HG03139 (cell line): ENCODE data around the gene CENPU.
"Not testable (repeated sequence)": the region's sequence is repeated elsewhere in the genome, so short reads cannot be mapped to it uniquely, and the experiment has no call there.

Experiments used
- ATAC-seq: cut with Tn5 transposase; IDR thresholded peaks from one replicate; pipeline ENCODE4 v1.9.1; 2021; ENCODE audit not compliant: unreplicated experiment

The CENPU gene

DNA sequence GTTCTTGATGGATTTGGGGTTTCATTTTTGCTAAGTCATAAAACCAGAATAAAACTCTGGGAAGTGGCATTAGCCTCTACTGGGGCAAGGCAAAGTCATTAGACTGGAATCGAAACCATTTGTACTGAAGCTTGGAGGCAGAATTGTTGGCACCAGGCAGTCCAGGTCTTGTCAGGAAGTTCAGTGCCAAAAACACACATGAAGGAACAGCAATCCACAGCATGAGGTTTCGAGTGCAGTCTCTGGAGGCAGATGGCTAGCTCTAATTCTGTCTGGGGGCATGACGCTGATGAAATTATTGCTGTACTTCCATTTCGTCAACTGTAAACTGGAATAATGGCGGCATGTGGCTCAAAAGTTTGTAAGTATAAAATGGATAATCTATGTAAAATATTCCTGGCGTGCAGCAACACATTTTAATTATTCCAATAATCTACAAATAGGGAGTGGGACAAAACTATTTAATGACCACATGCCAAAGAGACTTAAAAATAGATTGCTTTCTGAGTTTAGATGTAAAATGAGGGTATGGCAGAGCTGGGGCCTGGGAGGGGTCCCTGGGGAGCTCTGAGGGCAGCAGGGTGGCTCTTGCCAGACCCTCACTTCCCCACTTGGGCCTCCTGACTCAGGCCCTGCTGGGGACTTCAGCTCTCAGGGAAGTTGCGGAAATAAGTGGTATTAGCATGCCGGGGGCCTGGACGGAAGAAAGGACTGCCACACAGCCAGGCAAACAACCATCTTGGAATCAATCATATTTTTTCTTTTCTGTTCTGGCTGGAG, 18.8 kb upstream of the CENPU start:
- ATAC-seq = no peak

DNA sequence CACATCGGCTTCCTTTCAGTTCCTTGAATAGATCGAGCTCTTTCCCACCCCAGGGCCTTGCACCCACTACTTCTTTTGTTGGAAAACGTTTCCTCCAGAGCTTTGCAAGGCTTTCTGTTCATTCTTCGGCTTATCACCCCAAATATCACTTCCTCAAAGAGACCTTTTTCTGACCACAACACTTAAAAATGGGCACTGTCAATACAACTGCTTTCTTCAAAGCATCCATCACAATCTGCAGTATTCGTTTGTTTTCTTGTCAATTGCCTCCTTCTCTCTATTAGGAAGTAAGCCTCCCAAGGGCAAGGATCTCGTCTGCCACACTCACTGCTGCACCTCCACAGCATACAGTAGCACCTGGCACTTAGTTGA, 17.7 kb upstream of the CENPU start:
- ATAC-seq = no peak

DNA sequence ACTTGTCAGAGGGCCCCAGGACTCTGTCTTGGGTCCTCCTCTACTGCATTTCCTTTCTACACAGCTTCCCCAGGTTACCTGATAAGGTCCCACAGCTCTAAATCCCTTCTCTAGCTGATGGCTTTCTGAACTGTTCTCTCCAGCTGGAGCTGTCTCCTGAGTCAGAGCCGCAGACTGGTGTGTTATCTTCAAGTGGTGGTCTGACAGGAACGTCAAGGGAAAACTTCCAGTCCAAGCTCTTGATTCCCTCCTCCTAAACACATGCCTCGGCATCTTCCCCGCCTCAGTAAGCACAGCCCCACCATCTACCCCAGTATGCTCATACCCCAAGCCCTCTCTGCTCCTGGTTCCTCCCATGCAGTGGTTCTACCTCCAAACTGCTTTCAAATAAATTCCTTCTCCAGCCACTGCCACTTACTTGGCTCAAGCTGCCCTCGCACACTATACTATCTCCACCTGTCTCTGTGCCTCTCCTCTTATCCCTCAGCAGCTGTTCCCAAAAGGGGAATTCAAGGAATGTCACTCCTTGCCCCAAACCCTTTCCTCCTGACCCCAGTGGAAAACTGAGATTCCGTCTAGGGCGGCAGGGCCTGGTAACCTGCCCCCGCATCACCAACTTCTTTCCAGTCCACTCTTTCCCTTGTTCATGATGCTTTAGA, 17.2 kb upstream of the CENPU start:
- ATAC-seq = no peak

DNA sequence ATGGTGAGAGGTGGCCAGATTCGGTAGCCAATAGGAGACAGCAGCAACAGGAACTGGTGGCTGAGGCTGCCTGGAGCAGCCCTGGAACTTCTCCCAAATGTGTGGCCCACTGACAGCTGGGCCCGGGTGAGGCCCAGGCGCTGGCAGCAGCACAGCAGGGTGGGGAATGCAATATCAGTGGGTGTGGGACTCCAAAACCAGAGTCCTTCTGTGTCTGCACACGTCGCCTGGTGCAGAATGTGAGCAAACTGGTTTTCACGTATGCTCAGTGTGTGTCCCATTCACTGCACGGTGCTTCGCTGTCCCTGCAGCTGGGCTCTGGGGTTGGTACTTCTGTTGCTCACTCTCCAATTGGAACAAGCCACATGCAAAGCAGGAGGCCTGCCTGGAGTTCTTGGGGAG, 14.4 kb upstream of the CENPU start:
- no peak for ATAC-seq

DNA sequence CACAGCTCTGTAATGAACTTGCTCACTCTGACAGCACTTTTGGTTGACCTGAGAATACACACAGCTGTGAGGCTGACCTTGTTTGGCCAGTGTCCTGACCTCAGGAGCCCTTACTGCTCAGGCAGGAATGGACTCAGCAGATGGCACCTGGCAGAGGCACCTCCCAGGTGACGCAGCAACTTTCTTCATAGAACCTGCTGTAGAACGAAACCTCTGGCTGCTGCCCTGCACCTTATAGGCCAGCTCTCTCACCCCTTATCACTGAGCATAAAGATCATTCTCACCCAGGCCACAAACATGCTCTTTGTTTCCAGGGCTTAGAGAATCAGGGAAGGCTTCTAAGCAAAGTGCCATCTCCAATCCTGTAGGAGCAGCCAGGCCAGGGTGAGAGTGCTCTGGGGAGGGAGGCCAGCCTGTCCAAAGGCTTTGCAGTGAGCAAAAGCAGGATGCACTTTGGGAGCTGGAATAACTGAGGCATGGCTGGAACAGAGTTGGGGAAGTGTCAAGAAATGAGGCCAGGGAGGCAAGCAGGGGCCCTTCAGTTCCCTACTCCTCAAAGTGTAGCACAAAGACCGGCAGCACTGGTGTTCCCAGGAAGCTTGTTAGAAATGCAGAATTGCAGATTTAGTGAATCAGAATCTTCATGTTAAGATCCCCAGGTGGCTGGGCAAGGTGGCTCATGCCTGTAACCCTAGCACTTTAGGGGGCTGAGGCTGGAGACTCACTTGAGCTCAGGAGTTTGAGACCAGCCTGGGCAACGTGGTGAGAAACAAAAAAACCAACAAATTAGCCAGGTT, 13.3 kb upstream of the CENPU start:
- no peak for ATAC-seq

DNA sequence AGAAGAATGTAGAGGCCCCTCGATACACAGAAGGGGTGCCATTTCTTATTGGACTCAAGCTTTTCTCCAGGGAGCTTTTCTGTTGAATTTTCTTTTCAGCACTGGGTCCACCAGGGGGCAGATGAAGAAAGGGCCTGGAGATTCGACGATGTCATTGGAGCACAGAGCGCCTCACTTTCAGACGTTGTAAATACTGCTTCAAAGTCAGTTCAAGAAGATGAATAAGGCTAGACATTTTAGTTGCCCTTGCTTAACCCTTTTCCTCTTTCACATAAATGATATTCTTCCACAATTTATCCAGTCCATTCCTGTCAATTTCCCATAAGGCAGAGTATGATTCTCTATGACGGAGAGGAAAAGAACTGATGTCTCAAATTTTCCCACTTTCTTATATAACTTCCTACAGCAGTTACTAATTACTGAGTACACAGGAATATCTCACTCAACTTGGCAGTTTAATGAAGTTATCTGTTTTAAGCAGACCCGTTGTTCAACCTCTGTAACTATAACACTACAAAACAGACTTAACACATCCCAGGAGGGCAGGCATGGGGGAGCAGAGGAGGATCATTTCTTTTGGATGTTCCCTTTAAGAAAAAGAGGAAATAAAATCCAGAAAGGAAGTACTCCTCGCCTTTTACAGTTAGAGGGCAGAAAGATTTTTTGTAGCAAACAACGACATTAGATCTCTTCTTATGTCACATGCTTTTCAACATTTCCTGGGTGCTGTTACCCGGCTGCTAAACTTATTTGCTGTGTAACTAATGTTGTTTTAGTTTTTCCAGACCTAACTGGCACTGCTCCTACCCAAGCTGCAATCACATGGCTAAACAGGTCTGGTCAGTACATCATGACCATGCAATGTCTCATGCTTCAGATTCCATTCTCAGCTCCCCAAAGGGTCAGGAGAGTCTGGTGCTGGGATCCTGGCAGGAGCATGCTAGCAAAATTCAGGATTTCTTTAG, 12.2 kb upstream of the CENPU start:
- peak; percentile 53 for ATAC-seq

DNA sequence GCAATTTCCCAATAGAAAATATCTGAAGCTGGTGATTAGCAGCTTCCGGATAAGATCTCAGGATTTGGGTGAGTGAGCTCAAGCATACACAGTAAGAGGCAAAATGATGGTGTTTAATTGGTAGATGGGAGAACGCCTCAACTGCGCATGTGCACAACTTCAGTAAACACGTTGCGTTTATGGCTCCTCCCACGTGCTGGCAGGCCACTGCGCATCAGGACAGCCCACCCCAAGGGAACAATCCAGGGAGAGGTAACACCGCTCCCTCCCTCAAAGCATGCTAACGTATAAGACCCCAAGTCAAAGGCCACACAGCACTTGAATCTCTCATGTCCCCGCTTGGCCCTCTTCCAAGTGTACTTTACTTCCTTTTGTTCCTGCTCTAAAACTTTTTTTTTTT, 10.3 kb upstream of the CENPU start:
- ATAC-seq = no peak

DNA sequence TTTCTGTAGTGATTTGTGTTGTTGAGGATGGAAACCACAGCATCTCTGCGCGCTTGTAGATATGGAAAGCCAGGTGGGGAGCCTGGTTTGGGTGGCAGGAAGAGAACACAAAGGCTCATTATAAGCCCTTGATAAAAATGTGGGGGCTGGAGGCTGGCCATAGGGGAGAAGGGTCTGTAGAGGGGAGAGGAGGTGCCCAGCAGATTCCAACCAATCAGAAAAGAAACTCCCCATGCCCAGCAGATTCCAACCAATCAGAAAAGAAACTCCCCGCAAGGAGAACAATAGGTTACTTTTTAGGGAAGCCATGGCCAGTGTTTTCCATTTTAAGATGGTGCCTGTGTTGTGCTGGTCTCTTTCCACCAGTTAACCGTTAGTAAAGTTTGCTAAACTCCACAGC, 9.8 kb upstream of the CENPU start:
- ATAC-seq = no peak

DNA sequence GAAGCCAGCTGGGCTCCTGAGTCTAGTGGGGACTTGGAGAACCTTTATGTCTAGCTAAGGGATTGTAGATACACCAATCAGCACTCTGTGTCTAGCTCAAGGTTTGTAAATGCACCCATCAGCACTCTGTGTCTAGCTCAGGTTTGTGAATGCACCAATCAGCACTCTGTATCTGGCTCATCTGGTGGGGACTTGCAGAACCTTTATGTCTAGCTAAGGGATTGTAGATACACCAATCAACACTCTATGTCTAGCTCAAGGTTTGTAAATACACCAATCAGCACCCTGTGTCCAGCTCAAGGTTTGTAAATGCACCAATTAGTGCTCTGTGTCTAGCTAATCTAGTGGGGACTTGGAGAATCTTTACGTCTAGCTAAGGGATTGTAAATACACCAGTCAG, 7.8 kb upstream of the CENPU start:
- not testable (repeated sequence) for ATAC-seq

DNA sequence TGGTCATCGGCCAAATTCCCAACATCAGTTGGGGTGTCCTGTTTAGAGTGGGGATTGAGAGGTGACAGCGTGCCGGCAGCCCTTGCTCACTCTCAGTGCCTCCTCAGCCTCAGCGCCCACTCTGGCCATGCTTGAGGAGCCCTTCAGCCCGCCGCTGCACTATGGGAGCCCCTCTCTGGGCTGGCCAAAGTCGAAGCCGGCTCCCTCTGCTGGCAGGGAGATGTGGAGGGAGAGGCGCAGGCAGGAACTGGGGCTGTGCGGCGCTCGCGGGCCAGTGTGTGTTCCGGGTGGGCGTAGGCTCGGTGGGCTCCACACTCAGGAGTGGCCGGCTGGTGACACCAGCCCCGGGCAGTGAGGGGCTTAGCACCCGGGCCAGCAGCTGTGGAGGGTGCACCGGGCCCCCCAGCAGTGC, 7.1 kb upstream of the CENPU start:
- no peak for ATAC-seq

DNA sequence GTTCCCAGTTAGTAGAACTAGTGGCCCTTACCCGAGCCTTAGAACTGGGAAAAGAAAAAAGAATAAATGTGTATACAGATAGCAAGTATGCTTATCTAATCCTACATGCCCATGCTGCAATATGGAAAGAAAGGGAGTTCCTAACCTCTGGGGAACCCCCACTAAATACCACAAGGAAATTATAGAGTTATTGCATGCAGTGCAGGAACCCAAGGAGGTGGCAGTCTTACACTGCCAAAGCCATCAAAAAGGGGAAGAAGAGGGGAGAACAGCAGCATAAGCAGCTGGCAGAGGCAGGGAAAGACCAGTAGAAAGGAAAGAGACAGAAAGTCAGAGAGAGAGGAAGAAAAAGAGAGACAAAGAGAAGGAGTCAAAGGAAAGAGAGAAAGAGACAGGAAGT, 5.7 kb upstream of the CENPU start:
- not testable (repeated sequence) for ATAC-seq

DNA sequence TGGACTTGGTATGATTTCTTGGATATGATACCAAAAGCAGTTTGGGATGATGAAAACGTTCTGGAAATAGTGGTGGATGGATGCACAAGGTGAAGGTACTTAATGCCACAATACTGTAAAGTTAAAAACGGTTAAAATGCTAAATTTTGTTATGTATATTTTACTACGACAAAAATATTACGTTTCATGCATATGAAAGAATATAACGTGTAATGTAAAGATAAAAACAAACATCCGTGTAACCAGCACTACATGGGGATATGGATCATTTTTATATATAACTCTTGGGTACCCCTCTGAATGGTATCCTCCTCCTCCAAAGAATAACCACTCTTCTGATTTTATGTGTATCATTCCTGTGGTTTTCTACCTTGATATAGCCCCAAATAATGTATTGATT, 862 bp upstream of the CENPU start:
- ATAC-seq = no peak

DNA sequence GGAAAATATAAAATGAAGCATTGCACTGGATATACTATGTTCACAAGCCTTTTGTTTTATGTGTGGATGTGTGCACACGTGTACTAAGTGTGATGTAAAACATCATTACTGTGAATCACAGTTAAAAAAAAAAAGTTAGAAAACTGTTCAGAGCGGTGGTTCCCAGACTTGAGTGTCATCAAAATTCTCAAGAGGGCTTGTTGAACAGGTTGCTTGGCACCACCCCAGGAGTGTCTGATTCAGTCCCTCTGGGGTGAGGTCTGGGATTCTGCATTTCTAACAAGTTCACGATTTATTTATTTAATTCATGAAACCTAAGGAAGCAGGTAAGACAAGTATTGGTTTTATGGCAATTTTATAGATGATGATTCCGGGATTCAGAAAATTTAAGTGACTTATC, 1.8 kb downstream of the CENPU start:
- no peak for ATAC-seq

DNA sequence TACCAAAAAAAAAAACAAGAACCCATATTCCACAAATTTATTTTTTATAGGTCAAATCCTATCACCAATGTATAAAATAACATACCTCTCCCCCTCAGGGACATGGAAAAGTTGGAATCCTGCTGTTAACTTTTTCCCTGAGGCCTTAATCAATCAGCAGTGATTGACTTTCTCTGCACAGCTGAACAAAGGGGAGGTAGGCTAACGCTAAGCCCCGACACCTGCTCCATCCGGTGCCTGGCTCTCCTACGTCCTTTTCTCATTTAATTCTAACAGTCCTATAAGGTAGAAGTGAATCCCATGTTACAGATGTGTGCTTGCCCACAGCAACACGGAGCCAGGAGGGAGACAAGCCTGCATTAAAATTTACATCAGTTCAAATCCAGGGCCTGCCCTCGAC, 2.8 kb downstream of the CENPU start:
- ATAC-seq = no peak

DNA sequence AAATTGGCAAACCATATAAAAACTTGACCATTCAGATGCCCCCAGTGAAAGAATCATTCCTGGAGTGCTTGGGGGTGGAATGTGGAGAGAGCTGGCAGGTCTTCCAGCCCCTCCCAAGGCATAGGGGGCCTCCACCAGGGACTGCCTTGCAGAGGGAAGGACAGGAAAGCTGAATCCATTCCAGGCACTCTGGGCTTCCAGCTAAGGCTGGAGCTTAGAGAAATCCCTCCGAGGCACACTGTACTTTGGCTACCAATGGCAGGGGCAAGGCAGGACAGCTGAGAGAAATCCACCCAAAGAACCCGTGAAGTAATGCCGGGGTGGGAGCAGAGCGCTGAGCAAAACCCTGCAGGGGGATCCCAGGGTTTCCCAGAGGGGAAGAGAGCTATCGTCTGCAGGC, 4.0 kb downstream of the CENPU start:
- ATAC-seq = no peak

DNA sequence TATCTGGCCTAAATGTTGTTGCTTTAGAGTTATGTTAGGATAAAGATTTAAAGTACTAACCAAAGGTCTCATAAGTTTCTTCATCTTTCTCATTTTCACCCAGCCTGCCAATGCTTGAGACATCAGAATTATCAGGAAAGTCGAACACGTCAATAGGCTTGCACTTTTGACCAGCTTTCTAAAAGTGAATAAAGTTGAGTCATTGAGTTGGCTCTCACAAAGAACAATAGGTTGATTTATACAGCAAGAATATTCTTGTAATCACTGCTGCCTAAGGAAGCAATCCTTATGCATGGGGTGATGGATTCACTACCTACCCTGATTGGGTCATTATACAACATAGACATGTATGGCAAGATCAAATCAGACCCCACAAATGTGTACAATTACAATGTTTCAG, 5.0 kb downstream of the CENPU start:
- ATAC-seq = no peak

DNA sequence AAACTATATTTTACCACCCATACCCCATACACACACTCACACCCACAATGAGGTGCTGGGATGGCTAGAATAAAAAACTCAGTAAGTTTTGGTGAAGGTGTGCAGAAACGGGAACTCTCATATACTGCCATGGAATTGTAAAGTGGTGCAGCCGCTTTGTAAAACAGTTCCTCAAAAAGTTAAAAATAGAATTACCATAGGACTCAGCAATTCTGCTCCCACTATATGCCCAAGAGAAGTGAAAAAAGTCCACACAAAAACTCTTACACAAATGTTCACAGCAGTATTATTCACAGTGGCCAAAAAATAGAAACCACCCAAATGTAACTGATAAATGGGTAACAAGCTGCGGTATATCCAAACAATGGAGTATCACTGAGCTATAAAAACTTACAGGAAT, 6.5 kb downstream of the CENPU start:
- no peak for ATAC-seq

DNA sequence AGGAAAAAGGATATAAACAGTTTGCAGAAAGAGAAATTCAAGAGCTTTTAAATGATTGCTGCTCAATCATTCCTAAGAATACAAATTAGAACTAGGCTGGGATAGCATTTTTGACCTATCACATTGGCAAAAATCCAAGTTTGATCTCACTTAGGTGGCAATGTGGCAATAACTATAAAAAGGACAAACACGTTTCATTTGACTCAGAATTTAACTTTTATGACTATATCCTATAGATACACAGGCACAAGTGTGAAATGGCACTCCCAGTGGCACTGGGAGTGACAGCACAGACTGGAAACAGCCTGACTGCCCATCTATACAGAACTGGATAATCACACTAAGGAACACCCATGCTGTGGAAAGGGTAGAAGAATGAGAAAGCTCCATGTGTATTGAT, 11.1 kb downstream of the CENPU start:
- ATAC-seq = no peak

DNA sequence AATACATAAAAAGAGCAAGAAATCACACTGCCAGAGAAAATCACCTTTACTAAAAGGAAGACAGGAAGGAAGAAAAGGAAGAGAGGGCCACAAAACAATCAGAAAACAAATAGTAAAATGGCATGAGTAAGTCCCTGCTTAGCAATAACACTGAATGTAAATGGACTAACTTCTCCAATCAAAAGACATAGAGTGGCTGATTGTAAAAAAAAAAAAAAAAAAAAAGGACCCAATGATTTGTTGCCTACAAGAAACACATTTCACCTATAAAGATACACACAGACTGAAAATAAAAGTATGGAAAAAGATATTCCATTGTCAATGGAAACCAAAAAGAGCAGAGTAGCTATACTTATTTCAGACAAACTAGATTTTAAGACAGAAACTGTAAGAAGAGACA, 12.6 kb downstream of the CENPU start:
- no peak for ATAC-seq

DNA sequence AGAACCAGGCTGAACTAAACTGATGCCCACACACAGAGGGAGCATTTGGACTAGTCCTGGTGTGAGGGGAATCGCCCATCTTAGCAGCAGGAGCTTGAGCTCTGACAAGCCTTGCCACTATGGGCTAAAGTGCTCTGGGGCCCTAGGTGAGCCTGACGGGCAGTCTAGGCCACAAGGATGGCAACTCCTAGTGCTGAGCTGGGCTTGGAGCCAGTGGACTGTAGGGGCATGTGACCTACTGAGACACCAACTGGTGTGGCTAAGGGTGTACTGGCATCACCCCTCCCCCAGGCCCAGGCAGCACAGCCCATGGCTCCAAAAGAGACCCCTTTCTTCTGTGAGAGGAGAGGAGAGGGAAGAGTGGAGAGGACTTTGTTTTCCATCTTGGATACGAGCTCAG, 14.5 kb downstream of the CENPU start:
- ATAC-seq = no peak

DNA sequence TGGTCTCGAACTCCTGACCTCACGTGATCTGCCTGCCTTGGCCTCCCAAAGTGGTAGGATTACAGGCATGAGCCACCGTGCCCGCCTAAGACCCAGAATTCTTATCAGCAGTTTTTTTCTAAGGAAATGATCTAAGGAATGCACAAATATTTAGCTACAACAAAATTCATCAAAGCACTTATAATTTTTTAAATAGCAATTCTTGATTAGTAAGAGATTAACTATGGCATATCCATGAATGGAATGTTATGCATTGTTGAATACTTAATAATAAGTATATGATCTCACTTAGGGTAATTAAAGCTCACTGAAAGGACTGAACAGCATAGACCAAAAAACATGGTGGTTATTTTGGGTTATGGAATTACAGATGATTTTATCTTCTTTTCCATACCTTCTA, 18.4 kb downstream of the CENPU start:
- ATAC-seq = no peak
